Ovary (tissue), 3 donors: ENCODE measurements around the gene NUP160.

Experiments used
- CTCF ChIP-seq, 3 donors: fragments of 450-650 bp in 2 of 3; fragments of 200-600 bp in 1 of 3; IDR thresholded peaks; one replicate each; pipeline versions ENCODE4 v1.5.1 to v1.8.0; 2016 to 2022; ENCODE audit warnings: antibody characterized with exemption in 3 of 3, mild to moderate bottlenecking in 1 of 3
- EP300 ChIP-seq: sonication (generic); formaldehyde crosslinking; IDR thresholded peaks from one replicate; pipeline ENCODE4 v1.6.1; 2017; ENCODE audit warnings: antibody characterized with exemption
- POLR2A ChIP-seq: fragments of 450-650 bp; IDR thresholded peaks from one replicate; pipeline ENCODE4 v1.6.1; 2017; ENCODE audit warnings: antibody characterized with exemption, mild to moderate bottlenecking, moderate library complexity
- donor health status: DM: no; HTN: no; CAD: no.

- TF ChIP-seq CTCF (IDR thresholded peaks at IDR 0.05) (no peak), POLR2A (no peak), EP300 (no peak)
These were observed 69.2 kb downstream of the NUP160 start for GRCh38 chr11:47778878-47779483.
